Measurements from ENCODE around the gene RAB21. TPM values are rescaled to one million over a fixed set of nuclear protein-coding genes. Genes with fewer than 3 reads are reported as not detected.

RAB21 gene
- total RNA-seq, 4 donors from 2014 or later = 12.6 to 25.7 (median 19.9) TPM

- no peaks in the 10 kb centered on the region for H3K36me3 ChIP-seq
- H3K4me3 ChIP-seq = no peak overlapping the region
- no peak for DNase-seq (ENCODE audit: low spot score in 2 of 2)
- no peaks in the 10 kb centered on the region for H3K27me3 ChIP-seq
- 93% methylated on average over 1 of the region's 1 CpG for WGBS, 2 donors
- H3K27ac ChIP-seq = no peak overlapping the region
- TF ChIP-seq EP300 (IDR thresholded peaks at IDR 0.05) (no peak), CTCF (IDR thresholded peaks at IDR 0.05) (no peak), POLR2A (IDR thresholded peaks at IDR 0.05) (no peak)
- H3K9me3 ChIP-seq = no peaks in the 10 kb centered on the region
- peaks cover 0 to 15% (median 0%) of the 10 kb centered on the region in 4 donors for H3K4me1 ChIP-seq
Measured at GRCh38 chr12:71749666-71750065, 5.0 kb upstream of the RAB21 start.

GRCh38 chr12:71752891-71753290, 1.8 kb upstream of the RAB21 start:
- no peak overlapping the region for H3K27ac ChIP-seq
- TF ChIP-seq EP300 (IDR thresholded peaks at IDR 0.05) (no peak), CTCF (IDR thresholded peaks at IDR 0.05) (no peak), POLR2A (IDR thresholded peaks at IDR 0.05) (no peak)
- H3K27me3 ChIP-seq = no peaks in the 10 kb centered on the region
- H3K9me3 ChIP-seq = no peaks in the 10 kb centered on the region
- peaks cover 0 to 10% (median 0%) of the 10 kb centered on the region in 3 donors for H3K36me3 ChIP-seq
- 84 to 90% methylated on average over 1 of the region's 1 CpG for WGBS, 2 donors
- no peak for DNase-seq (ENCODE audit: low spot score in 2 of 2)
- H3K4me3 ChIP-seq = no peak overlapping the region
- peaks cover 0 to 27% (median 9%) of the 10 kb centered on the region in 4 donors for H3K4me1 ChIP-seq

GRCh38 chr12:71755146-71755892, 656 bp downstream of the RAB21 start:
- H3K9me3 ChIP-seq = peaks cover 0 to 22% (median 6%) of the 10 kb centered on the region in 4 donors
- no peaks in the 10 kb centered on the region for H3K27me3 ChIP-seq
- H3K4me1 ChIP-seq = peaks cover 0 to 30% (median 9%) of the 10 kb centered on the region in 4 donors
- WGBS, 2 donors = 0 to 2% methylated on average over 20 to 36 of the region's 45 CpGs
- H3K4me3 ChIP-seq = peak overlapping the region; percentile 57 to 93 (median 76)
- peaks cover 0 to 34% (median 0%) of the 10 kb centered on the region in 3 donors for H3K36me3 ChIP-seq
- H3K27ac ChIP-seq = peak overlapping the region; percentile 88 to 98 (median 96)
- peak in 1 of 2 donors; percentile 42 for TF ChIP-seq EP300 (IDR thresholded peaks at IDR 0.05)
- no peak for TF ChIP-seq CTCF (IDR thresholded peaks at IDR 0.05)
- DNase-seq (ENCODE audit: low spot score in 2 of 2) = peak in 1 of 2 donors; percentile 13

GRCh38 chr12:71756054-71756690, 1.5 kb downstream of the RAB21 start:
- Histone ChIP-seq H3K9me3 (peaks cover 0 to 31% (median 9%) of the 10 kb centered on the region in 4 donors), H3K36me3 (peaks cover 0 to 43% (median 0%) of the 10 kb centered on the region in 3 donors), H3K4me3 (peak overlapping the region; percentile 57 to 93 (median 76)), H3K27me3 (no peaks in the 10 kb centered on the region), H3K27ac (peak overlapping the region; percentile 88 to 98 (median 96)), H3K4me1 (peaks cover 0 to 30% (median 9%) of the 10 kb centered on the region in 4 donors)
- 45 to 46% methylated on average over 5 of the region's 5 CpGs for WGBS, 2 donors
- no peak for TF ChIP-seq CTCF (IDR thresholded peaks at IDR 0.05)
- TF ChIP-seq POLR2A (IDR thresholded peaks at IDR 0.05) = no peak
- no peak for TF ChIP-seq EP300 (IDR thresholded peaks at IDR 0.05)
- DNase-seq (ENCODE audit: low spot score in 2 of 2) = no peak

GRCh38 chr12:71759941-71760340, 5.3 kb downstream of the RAB21 start:
- WGBS, 2 donors = 75 to 86% methylated on average over 3 of the region's 3 CpGs
- no peak for DNase-seq (ENCODE audit: low spot score in 2 of 2)
- Histone ChIP-seq H3K4me3 (no peak overlapping the region), H3K4me1 (peaks cover 0 to 35% (median 9%) of the 10 kb centered on the region in 4 donors), H3K27ac (no peak overlapping the region), H3K9me3 (peaks cover 0 to 40% (median 9%) of the 10 kb centered on the region in 4 donors), H3K27me3 (no peaks in the 10 kb centered on the region), H3K36me3 (peaks cover 0 to 47% (median 0%) of the 10 kb centered on the region in 3 donors)
- no peak for TF ChIP-seq EP300 (IDR thresholded peaks at IDR 0.05)
- no peak for TF ChIP-seq POLR2A (IDR thresholded peaks at IDR 0.05)
- TF ChIP-seq CTCF (IDR thresholded peaks at IDR 0.05) = no peak
